T-cell (primary cell): ENCODE data around the gene MPRIP. TPM values are rescaled to one million over a fixed set of nuclear protein-coding genes. Genes with fewer than 3 reads are reported as not detected.

ENCODE experiments used
- ATAC-seq, 4 experiments: fragments of 200-7000 bp in 3 of 4; fragments of 150-1000 bp in 1 of 4; cut with Tn5 transposase; replicated peaks in 1 of 4; 1 replicate in 3 of 4; 2 replicates in 1 of 4; pipeline ENCODE4 v1.10.0; 2021; ENCODE audit warnings: moderate library complexity in 3 of 4, mild to moderate bottlenecking in 2 of 4, moderate number of reproducible peaks in 1 of 4
- CTCF ChIA-PET, 2 donors: fragments of 300-600 bp; sonication (Branson Sonifier 250); formaldehyde crosslinking; loops; one replicate each; lab custom pipeline; 2022; ENCODE audit warnings: antibody characterized with exemption in 2 of 2; lab: Charles Lee
- POLR2A ChIA-PET, 2 donors: fragments of 300-600 bp; sonication (Branson Sonifier 250); formaldehyde crosslinking; loops; one replicate each; lab custom pipeline; 2022; ENCODE audit warnings: antibody characterized with exemption in 2 of 2; lab: Charles Lee
- DNase-seq, 35 experiments: peaks; one replicate each; pipeline versions ENCODE4 v3.0.0 to v3.0.0-alpha.2; 2013 to 2023
- H3K27ac ChIP-seq: one replicate; pipeline ENCODE4 v1.5.1; 2013; ENCODE audit warnings: low read length
- H3K27me3 ChIP-seq, 2 experiments: replicated peaks in 1 of 2; 1 replicate in 1 of 2; 2 replicates in 1 of 2; pipeline versions ENCODE4 v1.6.1 to v1.7.0; 2013; ENCODE audit warnings: low read length in 1 of 2, mixed read lengths in 1 of 2; ENCODE audit not compliant: control insufficient read depth in 2 of 2, insufficient read depth in 2 of 2; ENCODE audit errors: extremely low read depth in 1 of 2
- H3K36me3 ChIP-seq, 2 donors: 1 replicate in 1 of 2; 2 replicates in 1 of 2; pipeline versions ENCODE4 v1.6.1 to v1.7.0; 2013; ENCODE audit warnings: low read length in 1 of 2; ENCODE audit not compliant: control insufficient read depth in 2 of 2, insufficient read depth in 1 of 2; ENCODE audit errors: extremely low read depth in 1 of 2
- H3K4me1 ChIP-seq, 2 experiments: 1 replicate in 1 of 2; 2 replicates in 1 of 2; pipeline versions ENCODE4 v1.6.1 to v1.7.0; 2013; ENCODE audit warnings: low read length in 2 of 2, mixed read lengths in 1 of 2; ENCODE audit not compliant: insufficient read depth in 2 of 2, control insufficient read depth in 1 of 2; ENCODE audit errors: extremely low read depth in 1 of 2
- H3K4me3 ChIP-seq, 2 donors: 1 replicate in 1 of 2; 2 replicates in 1 of 2; pipeline versions ENCODE4 v1.5.1 to v1.7.0; 2013; ENCODE audit warnings: mild to moderate bottlenecking in 2 of 2, low read length in 1 of 2, moderate library complexity in 1 of 2; ENCODE audit not compliant: control insufficient read depth in 1 of 2; ENCODE audit errors: extremely low read depth in 1 of 2
- H3K9me3 ChIP-seq: 2 replicates; pipeline ENCODE4 v1.7.0; 2013
- H3K27ac Mint-ChIP-seq, 2 donors: one replicate each; pipeline ENCODE4 v1.8.0; 2020 to 2021; ENCODE audit warnings: mild to moderate bottlenecking in 2 of 2, mixed read lengths in 2 of 2
- H3K27me3 Mint-ChIP-seq, 2 donors: one replicate each; pipeline ENCODE4 v1.8.0; 2021 to 2022; ENCODE audit warnings: mixed read lengths in 2 of 2
- H3K36me3 Mint-ChIP-seq: one replicate; pipeline ENCODE4 v1.8.0; 2021; ENCODE audit warnings: mixed read lengths
- H3K4me1 Mint-ChIP-seq, 3 donors: one replicate each; pipeline ENCODE4 v1.8.0; 2020 to 2022; ENCODE audit warnings: mixed read lengths in 3 of 3, mild to moderate bottlenecking in 1 of 3
- H3K4me3 Mint-ChIP-seq, 3 donors: one replicate each; pipeline ENCODE4 v1.8.0; 2020 to 2022; ENCODE audit warnings: mild to moderate bottlenecking in 3 of 3, mixed read lengths in 3 of 3, moderate library complexity in 3 of 3
- H3K9me3 Mint-ChIP-seq, 3 donors: one replicate each; pipeline ENCODE4 v1.8.0; 2020 to 2022; ENCODE audit warnings: mixed read lengths in 3 of 3
- WGBS: methylation state at CpG from one replicate; pipeline ENCODE4 v1.1.5; 2013; ENCODE audit warnings: missing lambda C conversion rate; ENCODE audit not compliant: insufficient coverage; 5-methylcytosine and 5-hydroxymethylcytosine counted together
- total RNA-seq, 35 experiments: library from RNA in 6 of 35; stranded (reverse) in 6 of 35; fragments of 120-200 nt in 1 of 35; gene quantifications; one replicate each; pipeline versions ENCODE4 v1.2.1 to v1.2.4 and lab custom pipeline; 2013 to 2026

The MPRIP gene
- total RNA-seq, 5 donors from 2014 or later (not counting 1 experiment from before 2014, with no cell fraction given) = 189 to 266 (median 247) TPM

- no peaks in the 10 kb centered on the region for H3K27me3 Mint-ChIP-seq
- Histone ChIP-seq H3K4me3 (no peak overlapping the region), H3K27me3 (no peaks in the 10 kb centered on the region), H3K4me1 (peaks cover 0 to 22% of the 10 kb centered on the region in 2 experiments), H3K9me3 (no peaks in the 10 kb centered on the region), H3K27ac (no peak overlapping the region), H3K36me3 (peaks cover 0 to 9% of the 10 kb centered on the region in 2 donors)
- peaks cover 68 to 79% (median 77%) of the 10 kb centered on the region in 3 donors for H3K4me1 Mint-ChIP-seq
- H3K9me3 Mint-ChIP-seq = no peaks in the 10 kb centered on the region
- peaks cover 4% of the 10 kb centered on the region for H3K36me3 Mint-ChIP-seq
- no peak for DNase-seq
- no peak for ATAC-seq
- 100% methylated on average over 3 of the region's 7 CpGs for WGBS
- ChIA-PET POLR2A (no interaction called here), CTCF (no interaction called here)
- peak overlapping the region in 1 of 2 donors; percentile 50 for H3K27ac Mint-ChIP-seq
- no peak overlapping the region for H3K4me3 Mint-ChIP-seq
Observed at GRCh38 chr17:17064322-17064721, 22.1 kb downstream of the MPRIP start.

GRCh38 chr17:17066021-17066420 is 23.8 kb downstream of the MPRIP start:
- Mint-ChIP-seq H3K4me3 (no peak overlapping the region), H3K4me1 (peaks cover 75 to 79% (median 78%) of the 10 kb centered on the region in 3 donors), H3K27me3 (no peaks in the 10 kb centered on the region), H3K36me3 (peaks cover 19% of the 10 kb centered on the region), H3K27ac (no peak overlapping the region), H3K9me3 (peaks cover 4 to 14% (median 8%) of the 10 kb centered on the region in 3 donors)
- Histone ChIP-seq H3K27me3 (no peaks in the 10 kb centered on the region), H3K4me1 (peaks cover 0 to 19% of the 10 kb centered on the region in 2 experiments), H3K4me3 (no peak overlapping the region), H3K9me3 (no peaks in the 10 kb centered on the region), H3K36me3 (peaks cover 0 to under 1% of the 10 kb centered on the region in 2 donors), H3K27ac (no peak overlapping the region)
- ChIA-PET CTCF (interaction anchor here in 1 of 2 donors (0.7 kb wide), 1 partner anchor 513 kb away, joined by 4 read pairs; no protein-coding TSS in a partner anchor), POLR2A (interaction anchor here in 1 of 2 donors (0.6 kb wide), 1 partner anchor 1002 kb away, joined by 3 read pairs; no protein-coding TSS in a partner anchor)
- no CpG with 5 or more reads among the region's 2 CpGs for WGBS
- ATAC-seq (no peak), DNase-seq (no peak)

GRCh38 chr17:17067257-17067656 is 25.0 kb downstream of the MPRIP start:
- ATAC-seq (no peak), DNase-seq (no peak)
- Mint-ChIP-seq H3K27ac (no peak overlapping the region), H3K36me3 (peaks cover 27% of the 10 kb centered on the region), H3K4me3 (no peak overlapping the region), H3K9me3 (peaks cover 4 to 14% (median 8%) of the 10 kb centered on the region in 3 donors), H3K27me3 (no peaks in the 10 kb centered on the region), H3K4me1 (peaks cover 79 to 81% (median 79%) of the 10 kb centered on the region in 3 donors)
- WGBS = no CpG with 5 or more reads among the region's 5 CpGs
- ChIA-PET POLR2A (interaction anchor here in 1 of 2 donors (0.5 kb wide), 1 partner anchor 389 kb away, joined by 3 read pairs; no protein-coding TSS in a partner anchor), CTCF (interaction anchor here in 1 of 2 donors (0.7 kb wide), 1 partner anchor 21 kb away, joined by 3 read pairs; no protein-coding TSS in a partner anchor)
- peaks cover 0 to 3% of the 10 kb centered on the region in 2 donors for H3K36me3 ChIP-seq
- H3K4me3 ChIP-seq = no peak overlapping the region
- H3K27ac ChIP-seq = no peak overlapping the region
- no peaks in the 10 kb centered on the region for H3K27me3 ChIP-seq
- no peaks in the 10 kb centered on the region for H3K9me3 ChIP-seq
- peaks cover 4 to 31% of the 10 kb centered on the region in 2 experiments for H3K4me1 ChIP-seq

GRCh38 chr17:17069849-17070248 is 27.6 kb downstream of the MPRIP start:
- peaks cover 27% of the 10 kb centered on the region for H3K36me3 Mint-ChIP-seq
- ATAC-seq (no peak), DNase-seq (no peak)
- peaks cover 75 to 79% (median 76%) of the 10 kb centered on the region in 3 donors for H3K4me1 Mint-ChIP-seq
- ChIA-PET POLR2A (no interaction called here), CTCF (no interaction called here)
- peaks cover 4 to 14% (median 8%) of the 10 kb centered on the region in 3 donors for H3K9me3 Mint-ChIP-seq
- peaks cover 0 to 11% of the 10 kb centered on the region in 2 donors for H3K36me3 ChIP-seq
- peaks cover 4 to 35% of the 10 kb centered on the region in 2 experiments for H3K4me1 ChIP-seq
- no peak overlapping the region for H3K4me3 Mint-ChIP-seq
- no peaks in the 10 kb centered on the region for H3K9me3 ChIP-seq
- no peaks in the 10 kb centered on the region for H3K27me3 Mint-ChIP-seq
- H3K27me3 ChIP-seq = no peaks in the 10 kb centered on the region
- no peak overlapping the region for H3K4me3 ChIP-seq
- no peak overlapping the region for H3K27ac Mint-ChIP-seq
- no peak overlapping the region for H3K27ac ChIP-seq

- H3K4me3 Mint-ChIP-seq = no peak overlapping the region
- H3K9me3 ChIP-seq = no peaks in the 10 kb centered on the region
- peaks cover 4 to 14% (median 8%) of the 10 kb centered on the region in 3 donors for H3K9me3 Mint-ChIP-seq
- peaks cover 4 to 43% of the 10 kb centered on the region in 2 experiments for H3K4me1 ChIP-seq
- H3K27me3 Mint-ChIP-seq = no peaks in the 10 kb centered on the region
- WGBS = 83% methylated on average over 1 of the region's 5 CpGs
- POLR2A ChIA-PET = no interaction called here
- no peak overlapping the region for H3K27ac ChIP-seq
- H3K27me3 ChIP-seq = no peaks in the 10 kb centered on the region
- no peak overlapping the region for H3K4me3 ChIP-seq
- DNase-seq (no peak), ATAC-seq (no peak)
- H3K36me3 Mint-ChIP-seq = peaks cover 27% of the 10 kb centered on the region
- H3K4me1 Mint-ChIP-seq = peaks cover 73 to 78% (median 76%) of the 10 kb centered on the region in 3 donors
- H3K36me3 ChIP-seq = peaks cover 0 to 16% of the 10 kb centered on the region in 2 donors
- CTCF ChIA-PET = no interaction called here
- no peak overlapping the region for H3K27ac Mint-ChIP-seq
Observed at GRCh38 chr17:17070931-17071330, 28.7 kb downstream of the MPRIP start.

- 70% methylated on average over 8 of the region's 14 CpGs for WGBS
- H3K27me3 Mint-ChIP-seq = no peaks in the 10 kb centered on the region
- POLR2A ChIA-PET = no interaction called here
- peaks cover 3 to 21% of the 10 kb centered on the region in 2 donors for H3K36me3 ChIP-seq
- H3K9me3 Mint-ChIP-seq = peaks cover 4 to 14% (median 8%) of the 10 kb centered on the region in 3 donors
- no peaks in the 10 kb centered on the region for H3K9me3 ChIP-seq
- CTCF ChIA-PET = no interaction called here
- peaks cover 4 to 45% of the 10 kb centered on the region in 2 experiments for H3K4me1 ChIP-seq
- H3K4me3 Mint-ChIP-seq = no peak overlapping the region
- DNase-seq (no peak), ATAC-seq (no peak)
- H3K27ac ChIP-seq = no peak overlapping the region
- no peak overlapping the region for H3K4me3 ChIP-seq
- peak overlapping the region; percentile 27 to 28 for H3K27ac Mint-ChIP-seq
- no peaks in the 10 kb centered on the region for H3K27me3 ChIP-seq
- peaks cover 31% of the 10 kb centered on the region for H3K36me3 Mint-ChIP-seq
- H3K4me1 Mint-ChIP-seq = peaks cover 69 to 77% (median 76%) of the 10 kb centered on the region in 3 donors
Observed at GRCh38 chr17:17071531-17072360, 29.5 kb downstream of the MPRIP start.
